Astrocyte of the spinal cord (primary cell): ENCODE results near the gene PIEZO1.

Experiments
- DNase-seq: peaks from one replicate; pipeline ENCODE4 v3.0.0; 2011; ENCODE audit warnings: low read depth, low spot score
- H3K4me3 ChIP-seq: 2 replicates; pipeline ENCODE4 v1.5.1; 2011; ENCODE audit warnings: low read depth, mild to moderate bottlenecking, low read length, moderate library complexity
- in situ Hi-C: cut with HindIII; loops from 2 replicates; pipeline ENCODE4 v1.10.0; 2017; ENCODE audit warnings: low sequenced_read_pairs
- TF ChIP-seq, protein P1 (sequence below): IDR thresholded peaks from 2 replicates; pipeline ENCODE4 v1.5.1; 2012; ENCODE audit warnings: low read depth, mild to moderate bottlenecking, low read length, inconsistent platforms

Gene PIEZO1

DNA sequence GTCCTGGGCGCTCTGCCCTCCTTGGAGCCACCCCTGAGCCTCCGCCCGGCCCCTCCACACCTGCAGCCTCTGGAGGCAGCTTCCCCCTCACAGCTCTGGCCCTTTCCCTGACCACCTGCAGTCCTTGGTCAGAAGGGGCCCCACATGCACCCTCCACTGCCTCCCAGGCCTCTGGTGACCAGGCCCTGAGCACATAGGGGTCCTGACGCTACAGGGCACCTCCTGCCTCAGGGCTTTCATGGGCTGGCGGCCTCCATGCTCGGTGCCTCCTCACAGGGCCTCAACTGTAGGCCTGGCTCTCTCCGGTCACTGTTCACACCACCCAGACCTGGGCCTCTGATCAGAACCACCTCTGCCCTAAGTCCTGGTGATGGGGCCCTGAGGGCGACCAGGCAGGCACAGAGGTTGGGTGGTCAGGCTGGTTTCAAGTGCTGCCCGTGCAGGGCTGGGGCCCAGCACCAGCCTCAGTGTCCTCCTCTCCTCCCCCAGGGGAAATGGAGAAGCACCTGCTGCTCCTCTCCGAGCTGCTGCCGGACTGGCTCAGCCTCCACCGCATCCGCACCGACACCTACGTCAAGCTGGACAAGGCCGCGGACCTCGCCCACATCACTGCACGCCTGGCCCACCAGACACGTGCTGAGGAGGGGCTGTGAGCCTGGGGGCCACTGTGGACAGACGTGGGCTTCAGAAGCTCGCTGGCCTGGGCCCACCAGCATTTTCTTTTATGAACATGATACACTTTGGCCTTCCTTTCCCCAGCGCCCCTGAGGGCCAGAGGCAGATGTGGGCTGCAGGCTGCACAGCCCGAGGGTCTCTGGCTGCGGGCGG is 22.8 kb upstream of the PIEZO1 start:
- DNase-seq, result no peak
- no peak overlapping the region for H3K4me3 ChIP-seq
- TF ChIP-seq, protein P1, sequence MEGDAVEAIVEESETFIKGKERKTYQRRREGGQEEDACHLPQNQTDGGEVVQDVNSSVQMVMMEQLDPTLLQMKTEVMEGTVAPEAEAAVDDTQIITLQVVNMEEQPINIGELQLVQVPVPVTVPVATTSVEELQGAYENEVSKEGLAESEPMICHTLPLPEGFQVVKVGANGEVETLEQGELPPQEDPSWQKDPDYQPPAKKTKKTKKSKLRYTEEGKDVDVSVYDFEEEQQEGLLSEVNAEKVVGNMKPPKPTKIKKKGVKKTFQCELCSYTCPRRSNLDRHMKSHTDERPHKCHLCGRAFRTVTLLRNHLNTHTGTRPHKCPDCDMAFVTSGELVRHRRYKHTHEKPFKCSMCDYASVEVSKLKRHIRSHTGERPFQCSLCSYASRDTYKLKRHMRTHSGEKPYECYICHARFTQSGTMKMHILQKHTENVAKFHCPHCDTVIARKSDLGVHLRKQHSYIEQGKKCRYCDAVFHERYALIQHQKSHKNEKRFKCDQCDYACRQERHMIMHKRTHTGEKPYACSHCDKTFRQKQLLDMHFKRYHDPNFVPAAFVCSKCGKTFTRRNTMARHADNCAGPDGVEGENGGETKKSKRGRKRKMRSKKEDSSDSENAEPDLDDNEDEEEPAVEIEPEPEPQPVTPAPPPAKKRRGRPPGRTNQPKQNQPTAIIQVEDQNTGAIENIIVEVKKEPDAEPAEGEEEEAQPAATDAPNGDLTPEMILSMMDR, result no peak
- in situ Hi-C loops, result no loop called here

DNA sequence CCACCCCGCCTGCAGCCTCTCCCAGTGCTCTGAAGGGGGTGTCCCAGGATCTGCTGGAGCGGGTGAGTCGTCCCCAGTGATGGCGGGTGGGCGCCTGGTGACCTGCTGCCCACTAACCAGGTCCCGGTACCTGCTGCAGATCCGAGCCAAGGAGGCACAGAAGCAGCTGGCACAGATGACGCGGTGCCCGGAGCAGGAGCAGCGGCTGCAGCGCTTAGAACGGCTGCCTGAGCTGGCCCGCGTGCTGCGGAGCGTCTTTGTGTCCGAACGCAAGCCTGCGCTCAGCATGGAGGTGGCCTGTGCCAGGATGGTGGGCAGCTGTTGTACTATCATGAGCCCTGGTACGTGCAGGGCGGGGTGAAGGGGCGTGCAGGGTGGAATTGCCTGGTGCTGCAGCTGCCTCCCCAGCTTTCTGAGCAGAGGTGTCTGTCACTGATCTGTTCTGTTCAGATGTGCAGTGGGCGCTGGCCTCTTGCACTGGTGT is 22.2 kb upstream of the PIEZO1 start:
- H3K4me3 ChIP-seq, result no peak overlapping the region
- TF ChIP-seq, protein P1, result no peak
- DNase-seq, result no peak

GRCh38 chr16:88806491-88807111 is 21.6 kb upstream of the PIEZO1 start:
- TF ChIP-seq, protein P1, result no peak
- DNase-seq, result no peak
- no peak overlapping the region for H3K4me3 ChIP-seq
- in situ Hi-C loops, result no loop called here

More for the DNA sequence above, 22.2 kb upstream of the PIEZO1 start:
- in situ Hi-C loops, result no loop called here

GRCh38 chr16:88805887-88806393 is 20.9 kb upstream of the PIEZO1 start:
- in situ Hi-C loops, result no loop called here
- H3K4me3 ChIP-seq, result no peak overlapping the region
- no peak for DNase-seq
- TF ChIP-seq, protein P1, result no peak

DNA sequence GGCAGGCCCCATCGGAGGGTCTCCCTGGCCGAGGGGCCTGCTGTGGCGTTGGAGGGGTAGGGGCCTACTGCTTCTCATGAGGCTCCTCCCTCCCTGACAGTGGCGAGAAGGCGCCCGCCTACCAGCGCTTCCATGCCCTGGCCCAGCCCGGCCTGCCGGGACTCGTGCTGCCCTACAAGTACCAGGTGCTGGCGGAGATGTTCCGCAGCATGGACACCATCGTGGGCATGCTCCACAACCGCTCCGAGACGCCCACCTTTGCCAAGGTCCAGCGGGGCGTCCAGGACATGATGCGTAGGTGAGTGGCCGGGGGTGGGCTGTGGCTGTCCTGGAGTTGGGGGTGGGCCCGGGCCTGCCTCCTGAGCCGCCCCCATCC is 20.3 kb upstream of the PIEZO1 start:
- DNase-seq, result no peak
- TF ChIP-seq, protein P1, result no peak
- H3K4me3 ChIP-seq, result no peak overlapping the region
- in situ Hi-C loops, result no loop called here

DNA sequence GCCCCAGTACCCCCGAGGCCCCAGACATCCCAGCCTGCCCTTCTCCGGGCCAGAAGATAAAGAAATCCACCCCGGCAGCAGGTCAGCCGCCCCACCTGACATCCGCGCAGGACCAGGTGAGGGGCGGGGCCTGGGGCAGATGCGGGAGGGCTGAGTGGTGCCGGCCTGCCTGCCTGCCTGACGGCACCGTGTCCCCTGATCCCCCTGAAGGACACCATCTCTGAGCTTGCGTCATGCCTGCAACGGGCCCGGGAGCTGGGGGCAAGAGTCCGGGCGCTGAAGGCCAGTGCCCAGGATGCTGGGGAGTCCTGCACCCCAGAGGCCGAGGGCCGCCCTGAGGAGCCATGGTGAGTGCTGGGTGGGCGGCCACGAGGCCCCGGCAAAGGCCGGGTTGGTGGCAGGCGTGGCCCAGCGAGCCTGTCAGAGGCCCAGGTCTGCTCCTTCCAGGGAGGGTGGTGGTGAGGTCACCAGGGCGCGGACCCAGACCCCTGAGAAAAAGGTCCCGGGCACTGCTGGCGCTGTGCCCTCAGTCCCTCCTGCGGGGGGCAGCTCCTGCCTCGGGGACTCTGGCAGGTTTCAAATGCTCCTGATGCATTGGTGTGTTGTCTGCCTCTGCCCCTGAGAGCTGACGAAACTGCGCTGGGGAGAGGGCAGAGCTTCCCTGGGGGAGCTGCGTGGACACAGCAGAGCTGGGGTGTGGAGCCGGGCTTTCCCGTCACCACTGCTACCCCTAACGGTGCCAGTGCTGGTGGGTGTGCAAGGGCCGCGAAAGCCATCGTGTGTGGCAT is 19.7 kb upstream of the PIEZO1 start:
- in situ Hi-C loops, result no loop called here
- no peak for DNase-seq
- TF ChIP-seq, protein P1, result no peak
- peak overlapping the region; percentile 55 for H3K4me3 ChIP-seq
